SK-N-SH (cell line): Measurements from ENCODE around the gene ANO4.

Experiments
- EP300 ChIP-seq, 2 experiments: IDR thresholded peaks; 2 replicates each; pipeline versions ENCODE4 v1.4.0 to v1.6.1; 2012; ENCODE audit warnings: borderline replicate concordance in 1 of 2, low read depth in 1 of 2, low read length in 1 of 2
- GABPA ChIP-seq: IDR thresholded peaks from 2 replicates; pipeline ENCODE4 v1.4.0; 2012; ENCODE audit warnings: low read depth, mild to moderate bottlenecking
- MAX ChIP-seq: IDR thresholded peaks from 2 replicates; pipeline ENCODE4 v1.4.0; 2012; ENCODE audit warnings: low read depth
- MXI1 ChIP-seq: IDR thresholded peaks from 2 replicates; pipeline ENCODE4 v1.6.1; 2012; ENCODE audit warnings: mild to moderate bottlenecking, low read depth, low read length, improper control_type of control experiment
- NRF1 ChIP-seq: IDR thresholded peaks from 2 replicates; pipeline ENCODE4 v1.6.1; 2012; ENCODE audit warnings: low read depth, mild to moderate bottlenecking, low read length
- RAD21 ChIP-seq: IDR thresholded peaks from 2 replicates; pipeline ENCODE4 v1.6.1; 2012; ENCODE audit warnings: mild to moderate bottlenecking, low read length
- RCOR1 ChIP-seq: fragments of 150-350 bp; IDR thresholded peaks from 2 replicates; pipeline ENCODE4 v1.6.1; 2017; ENCODE audit warnings: antibody characterized with exemption, low read length
- RFX5 ChIP-seq: IDR thresholded peaks from 2 replicates; pipeline ENCODE4 v1.6.1; 2012; ENCODE audit warnings: mild to moderate bottlenecking, improper control_type of control experiment, low read length
- SIN3A ChIP-seq: IDR thresholded peaks from 2 replicates; pipeline ENCODE4 v1.6.1; 2012; ENCODE audit warnings: low read depth, mild to moderate bottlenecking, low read length, moderate library complexity, borderline replicate concordance
- SMC3 ChIP-seq: IDR thresholded peaks from 2 replicates; pipeline ENCODE4 v1.6.1; 2012; ENCODE audit warnings: low read depth, low read length, improper control_type of control experiment
- TAF1 ChIP-seq: IDR thresholded peaks from 2 replicates; pipeline ENCODE4 v1.6.1; 2012; ENCODE audit warnings: low read depth, mild to moderate bottlenecking, low read length, moderate library complexity, borderline replicate concordance
- YY1 ChIP-seq: IDR thresholded peaks from 2 replicates; pipeline ENCODE4 v1.4.0; 2012; ENCODE audit warnings: low read depth, mild to moderate bottlenecking
- TF ChIP-seq, protein P1 (sequence below): fragments of 200-600 bp; sonication (generic); IDR thresholded peaks from 2 replicates; pipeline ENCODE4 v1.6.1; 2017; ENCODE audit warnings: antibody characterized with exemption, mild to moderate bottlenecking, moderate library complexity
- TF ChIP-seq, protein P2 (sequence below): IDR thresholded peaks from 2 replicates; pipeline ENCODE4 v1.4.0; 2012; ENCODE audit warnings: low read depth, borderline replicate concordance

GRCh38 chr12:101047652-101048051, 253.1 kb downstream of the ANO4 start:
- TF ChIP-seq, protein P1, sequence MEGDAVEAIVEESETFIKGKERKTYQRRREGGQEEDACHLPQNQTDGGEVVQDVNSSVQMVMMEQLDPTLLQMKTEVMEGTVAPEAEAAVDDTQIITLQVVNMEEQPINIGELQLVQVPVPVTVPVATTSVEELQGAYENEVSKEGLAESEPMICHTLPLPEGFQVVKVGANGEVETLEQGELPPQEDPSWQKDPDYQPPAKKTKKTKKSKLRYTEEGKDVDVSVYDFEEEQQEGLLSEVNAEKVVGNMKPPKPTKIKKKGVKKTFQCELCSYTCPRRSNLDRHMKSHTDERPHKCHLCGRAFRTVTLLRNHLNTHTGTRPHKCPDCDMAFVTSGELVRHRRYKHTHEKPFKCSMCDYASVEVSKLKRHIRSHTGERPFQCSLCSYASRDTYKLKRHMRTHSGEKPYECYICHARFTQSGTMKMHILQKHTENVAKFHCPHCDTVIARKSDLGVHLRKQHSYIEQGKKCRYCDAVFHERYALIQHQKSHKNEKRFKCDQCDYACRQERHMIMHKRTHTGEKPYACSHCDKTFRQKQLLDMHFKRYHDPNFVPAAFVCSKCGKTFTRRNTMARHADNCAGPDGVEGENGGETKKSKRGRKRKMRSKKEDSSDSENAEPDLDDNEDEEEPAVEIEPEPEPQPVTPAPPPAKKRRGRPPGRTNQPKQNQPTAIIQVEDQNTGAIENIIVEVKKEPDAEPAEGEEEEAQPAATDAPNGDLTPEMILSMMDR: no peak
- TF ChIP-seq, protein P2, sequence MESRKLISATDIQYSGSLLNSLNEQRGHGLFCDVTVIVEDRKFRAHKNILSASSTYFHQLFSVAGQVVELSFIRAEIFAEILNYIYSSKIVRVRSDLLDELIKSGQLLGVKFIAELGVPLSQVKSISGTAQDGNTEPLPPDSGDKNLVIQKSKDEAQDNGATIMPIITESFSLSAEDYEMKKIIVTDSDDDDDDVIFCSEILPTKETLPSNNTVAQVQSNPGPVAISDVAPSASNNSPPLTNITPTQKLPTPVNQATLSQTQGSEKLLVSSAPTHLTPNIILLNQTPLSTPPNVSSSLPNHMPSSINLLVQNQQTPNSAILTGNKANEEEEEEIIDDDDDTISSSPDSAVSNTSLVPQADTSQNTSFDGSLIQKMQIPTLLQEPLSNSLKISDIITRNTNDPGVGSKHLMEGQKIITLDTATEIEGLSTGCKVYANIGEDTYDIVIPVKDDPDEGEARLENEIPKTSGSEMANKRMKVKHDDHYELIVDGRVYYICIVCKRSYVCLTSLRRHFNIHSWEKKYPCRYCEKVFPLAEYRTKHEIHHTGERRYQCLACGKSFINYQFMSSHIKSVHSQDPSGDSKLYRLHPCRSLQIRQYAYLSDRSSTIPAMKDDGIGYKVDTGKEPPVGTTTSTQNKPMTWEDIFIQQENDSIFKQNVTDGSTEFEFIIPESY: no peak
- no peak for TF ChIP-seq NRF1
- TF ChIP-seq GABPA: no peak
- no peak for TF ChIP-seq SMC3
- no peak for TF ChIP-seq TAF1
- TF ChIP-seq MXI1: no peak
- TF ChIP-seq MAX: no peak
- TF ChIP-seq YY1: no peak
- no peak for TF ChIP-seq RAD21
- no peak for TF ChIP-seq RCOR1
- no peak for TF ChIP-seq RFX5
- no peak for TF ChIP-seq SIN3A
- no peak for TF ChIP-seq EP300 (IDR thresholded peaks at IDR 0.05; ENCODE audit: borderline replicate concordance in 1 of 2, low read depth in 1 of 2, low read length in 1 of 2)
